ENCODE results near the gene CREB3L2.

DNA sequence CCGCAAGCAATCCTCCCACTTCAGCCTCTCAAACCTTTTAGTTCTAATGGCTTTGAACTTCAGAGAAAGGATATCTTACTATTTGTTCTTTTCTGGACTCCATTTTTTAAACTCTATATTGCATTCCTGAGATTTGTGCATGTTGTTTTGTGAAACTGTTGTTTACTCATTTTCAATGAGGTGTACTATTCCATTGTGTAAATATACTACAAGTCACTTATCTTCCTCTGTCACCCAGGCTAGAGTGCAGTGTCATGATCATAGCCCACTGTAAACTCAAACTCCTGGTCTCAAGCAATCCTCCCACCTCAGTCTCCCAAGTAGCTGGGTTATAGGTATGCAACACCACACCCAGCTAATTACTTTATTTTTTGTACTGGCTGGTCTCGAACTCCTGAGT is 43.0 kb upstream of the CREB3L2 start:
- TF ChIP-seq, protein P1, sequence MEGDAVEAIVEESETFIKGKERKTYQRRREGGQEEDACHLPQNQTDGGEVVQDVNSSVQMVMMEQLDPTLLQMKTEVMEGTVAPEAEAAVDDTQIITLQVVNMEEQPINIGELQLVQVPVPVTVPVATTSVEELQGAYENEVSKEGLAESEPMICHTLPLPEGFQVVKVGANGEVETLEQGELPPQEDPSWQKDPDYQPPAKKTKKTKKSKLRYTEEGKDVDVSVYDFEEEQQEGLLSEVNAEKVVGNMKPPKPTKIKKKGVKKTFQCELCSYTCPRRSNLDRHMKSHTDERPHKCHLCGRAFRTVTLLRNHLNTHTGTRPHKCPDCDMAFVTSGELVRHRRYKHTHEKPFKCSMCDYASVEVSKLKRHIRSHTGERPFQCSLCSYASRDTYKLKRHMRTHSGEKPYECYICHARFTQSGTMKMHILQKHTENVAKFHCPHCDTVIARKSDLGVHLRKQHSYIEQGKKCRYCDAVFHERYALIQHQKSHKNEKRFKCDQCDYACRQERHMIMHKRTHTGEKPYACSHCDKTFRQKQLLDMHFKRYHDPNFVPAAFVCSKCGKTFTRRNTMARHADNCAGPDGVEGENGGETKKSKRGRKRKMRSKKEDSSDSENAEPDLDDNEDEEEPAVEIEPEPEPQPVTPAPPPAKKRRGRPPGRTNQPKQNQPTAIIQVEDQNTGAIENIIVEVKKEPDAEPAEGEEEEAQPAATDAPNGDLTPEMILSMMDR (IDR thresholded peaks at IDR 0.05; ENCODE audit: control extremely low read depth in 1 of 3, insufficient read depth in 1 of 3, low read depth in 1 of 3, low read length in 3 of 3) = no peak
- no peak for TF ChIP-seq YY1 (IDR thresholded peaks at IDR 0.05; ENCODE audit: low read depth, low read length)
- TF ChIP-seq ZNF274 (IDR thresholded peaks at IDR 0.05; ENCODE audit: borderline replicate concordance, extremely low read depth, low read length) = no peak
- no peak for TF ChIP-seq JUN (IDR thresholded peaks at IDR 0.05; ENCODE audit: low read depth, low read length)
- TF ChIP-seq POLR2AphosphoS5 (IDR thresholded peaks at IDR 0.05; ENCODE audit: low read depth, low read length) = no peak
